ENCODE results near the gene EPPIN.

EPPIN gene

DNA sequence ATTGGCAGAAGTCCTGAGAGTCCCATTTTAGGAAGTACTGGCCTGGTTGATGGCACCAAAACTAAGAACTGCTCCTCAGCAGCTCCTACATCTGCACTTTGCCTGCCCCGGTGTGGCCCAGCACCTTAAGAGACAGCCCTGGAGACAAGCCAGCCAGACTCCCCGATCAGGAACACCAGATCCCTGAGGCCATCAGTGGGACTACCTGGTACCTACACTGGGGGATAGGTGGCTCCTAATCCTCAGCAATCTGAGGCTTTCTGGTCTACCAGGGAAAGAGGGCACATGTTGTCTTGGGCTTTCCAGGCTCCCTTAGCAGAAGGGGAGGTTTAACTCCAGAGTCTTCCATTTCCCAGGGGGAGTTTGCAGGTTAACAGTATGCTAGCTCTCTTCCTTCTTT is 7.8 kb downstream of the EPPIN start, which contains the start of gene WFDC6:
Gene WFDC6, minus strand, starts transcription at position 101 of the 400 bp plus-strand sequence. Its CDS starts 75 bp downstream, at position 26.
- DNase-seq (ENCODE audit: insufficient read length, low spot score), result no peak
- no peak for FAIRE-seq

DNA sequence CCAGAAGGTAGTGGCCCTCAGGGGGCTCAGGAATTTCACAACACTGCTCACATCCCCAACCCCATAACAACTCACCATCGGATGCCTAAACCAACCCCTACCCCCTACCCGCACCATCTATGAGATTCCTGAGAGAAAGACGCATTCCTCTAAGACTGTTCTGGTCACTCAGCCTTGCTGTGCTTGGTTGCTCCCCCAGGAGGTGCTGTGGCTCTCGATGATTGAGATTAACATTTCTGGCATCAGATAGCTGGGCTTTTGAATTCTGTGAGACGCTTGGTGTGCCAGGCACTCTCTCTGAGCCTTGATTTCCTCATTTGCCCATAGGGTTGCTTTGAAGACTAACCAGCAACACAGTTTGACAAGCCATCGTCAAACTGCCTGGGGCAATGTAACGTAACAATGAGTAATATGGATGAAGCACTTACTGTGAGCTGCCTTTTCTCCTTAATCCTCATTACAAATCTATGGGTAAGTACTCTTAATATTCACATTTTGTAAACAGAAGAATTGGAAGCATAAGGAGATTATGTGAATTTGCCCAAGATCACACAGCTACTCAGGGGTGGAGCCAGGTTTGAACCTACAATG is 8.9 kb downstream of the EPPIN start:
- FAIRE-seq, result peak; percentile 83

DNA sequence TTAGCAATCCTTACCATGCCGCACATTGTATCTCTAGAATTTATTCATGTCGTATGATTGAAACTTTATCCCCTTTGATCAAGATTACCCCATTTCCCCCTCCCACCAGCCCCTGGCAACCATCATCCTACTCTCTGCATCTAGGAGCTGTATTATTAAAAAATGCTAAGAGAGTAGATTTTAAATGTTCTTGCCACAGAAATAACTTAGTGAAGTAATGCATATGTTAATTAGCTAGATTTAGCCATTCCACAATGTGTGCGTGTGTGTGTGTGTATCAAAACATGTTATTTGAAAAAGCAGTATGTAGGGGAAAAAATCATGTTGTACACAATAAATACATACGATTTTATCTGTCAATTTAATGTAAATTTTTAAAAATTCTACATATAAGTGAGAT is 19.9 kb downstream of the EPPIN start:
- DNase-seq (ENCODE audit: insufficient read length, low spot score) (no peak), FAIRE-seq (peak; percentile 55)

More for the DNA sequence above, 8.9 kb downstream of the EPPIN start:
- DNase-seq (ENCODE audit: insufficient read length, low spot score), result no peak

DNA sequence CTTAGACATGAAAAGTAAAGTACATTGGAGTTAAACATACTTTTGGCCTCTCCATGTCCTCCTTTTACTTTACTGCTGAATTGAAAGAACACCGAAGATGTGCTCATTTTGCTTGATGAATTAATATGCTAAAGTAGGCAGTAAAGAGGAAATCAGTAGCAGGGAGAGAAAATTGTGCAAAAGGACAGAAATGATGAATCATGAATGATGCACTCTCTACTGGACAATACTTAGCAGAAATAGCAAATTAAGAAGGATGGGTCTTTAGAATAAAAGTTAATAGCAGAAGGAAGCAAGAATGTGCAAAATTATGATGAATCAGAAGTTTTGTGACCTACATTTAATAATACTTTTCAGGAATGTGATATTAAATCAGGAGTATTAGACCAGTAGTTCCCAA is 23.4 kb downstream of the EPPIN start:
- DNase-seq (ENCODE audit: insufficient read length, low spot score) (no peak), FAIRE-seq (peak; percentile 60)

DNA sequence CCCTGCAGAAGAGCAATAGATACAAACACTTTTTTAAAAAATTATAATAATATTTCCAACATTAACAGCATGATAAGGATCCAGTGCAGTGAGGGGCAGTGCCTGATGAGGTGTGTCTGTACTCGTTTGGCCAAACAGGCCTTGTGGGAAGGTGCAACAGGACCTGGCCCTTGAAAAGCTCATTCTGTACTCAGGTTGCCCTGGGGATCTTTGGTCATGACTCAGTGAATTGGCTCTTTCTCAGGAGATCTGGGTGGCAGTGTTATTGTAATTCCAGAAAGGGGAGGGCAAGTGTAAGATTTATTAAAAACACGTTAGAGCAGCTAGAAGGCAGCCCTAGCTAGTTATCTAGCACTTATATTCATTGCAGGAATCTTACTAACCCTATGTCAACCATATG is 28.9 kb downstream of the EPPIN start:
- DNase-seq (ENCODE audit: insufficient read length, low spot score), result no peak
- FAIRE-seq, result no peak

DNA sequence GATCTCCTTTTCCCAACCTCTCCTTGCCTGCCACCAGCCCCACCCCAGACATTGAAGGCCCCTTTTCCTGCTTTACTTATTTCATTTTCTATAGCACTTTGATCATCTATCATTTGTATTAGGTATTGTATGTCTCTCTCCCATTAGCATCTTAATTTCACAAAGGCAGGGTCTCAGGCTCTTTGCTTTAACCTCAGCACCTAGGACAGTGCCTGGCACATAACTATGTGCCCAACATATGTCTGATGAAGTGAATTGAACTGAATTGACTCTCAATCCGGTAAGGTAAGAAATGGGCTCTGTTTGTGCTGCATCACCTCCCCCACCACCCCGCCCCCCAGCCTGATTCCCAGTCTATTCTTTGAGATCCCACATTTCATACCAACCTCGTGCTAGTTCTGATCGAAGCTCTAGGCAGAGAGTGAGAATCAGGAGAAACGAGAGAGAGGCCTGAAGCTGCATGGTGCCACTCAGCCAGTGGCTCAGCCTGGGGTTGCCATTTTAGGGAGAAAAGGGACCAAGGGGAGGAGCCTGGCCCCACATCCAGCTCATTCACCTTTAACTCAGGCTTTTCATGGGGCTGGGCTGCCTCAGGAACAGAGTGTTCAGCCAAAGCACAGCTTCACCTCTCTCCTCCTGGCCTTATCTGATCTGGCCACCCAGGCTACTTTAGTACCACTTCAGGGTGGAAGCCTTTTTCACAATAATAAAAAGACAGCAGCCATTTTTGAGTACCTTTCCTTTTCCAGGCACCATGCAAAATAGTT is 31.9 kb downstream of the EPPIN start, which contains the start of gene SPINT3:
Gene SPINT3, minus strand, starts transcription at position 476 of the 767 bp plus-strand sequence. Its CDS starts 14 bp downstream, at position 462.
- FAIRE-seq (peak; percentile 20), DNase-seq (ENCODE audit: insufficient read length, low spot score) (no peak)

DNA sequence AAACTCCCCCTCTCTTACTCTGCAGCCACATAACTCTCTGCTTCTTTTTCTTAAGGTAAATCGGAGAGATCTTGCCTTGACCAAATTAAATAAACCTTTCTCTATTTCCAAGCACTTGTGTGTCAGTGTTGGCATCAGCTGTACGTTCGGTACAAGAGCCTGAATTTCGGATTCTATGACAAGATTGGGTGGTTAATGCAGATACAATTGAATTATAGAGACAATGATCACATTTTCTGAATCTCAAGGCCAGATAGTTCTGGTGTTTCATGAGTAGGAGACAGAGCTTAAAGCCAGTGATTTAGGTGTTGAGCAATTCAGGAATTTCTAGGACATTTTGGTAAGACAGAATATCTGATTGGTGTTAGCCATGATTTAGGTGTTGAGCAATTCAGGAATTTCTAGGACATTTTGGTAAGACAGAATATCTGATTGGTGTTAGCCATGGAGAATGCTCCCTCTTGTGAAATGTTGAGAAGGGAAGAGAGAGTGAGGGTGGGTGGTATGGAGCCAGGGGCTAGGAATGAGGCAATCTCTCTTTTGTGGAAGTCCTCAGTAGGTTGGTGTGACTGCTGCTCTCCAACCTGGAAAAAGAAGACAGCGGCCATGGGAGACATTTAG is 36.8 kb downstream of the EPPIN start:
- FAIRE-seq, result peak; percentile 64
- no peak for DNase-seq (ENCODE audit: insufficient read length, low spot score)

DNA sequence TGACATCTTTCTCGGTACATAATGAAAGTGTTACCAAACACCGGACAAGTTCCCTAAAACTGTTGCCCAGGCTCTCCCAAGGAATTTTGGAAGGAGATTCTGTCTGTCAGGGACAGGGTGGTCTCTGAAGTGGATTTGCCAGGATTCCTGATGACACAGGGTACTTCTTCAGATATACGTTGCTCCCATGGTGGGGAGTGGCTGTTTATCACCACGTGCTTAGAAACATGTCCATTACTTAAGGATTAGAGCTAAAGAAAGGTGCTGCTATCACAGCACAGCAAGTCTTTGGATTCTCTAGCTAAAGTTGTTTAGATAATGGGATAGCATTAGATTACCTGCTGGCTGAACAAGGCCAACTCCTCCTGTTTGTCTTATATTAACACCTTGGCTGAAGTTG is 38.1 kb downstream of the EPPIN start:
- DNase-seq (ENCODE audit: insufficient read length, low spot score) (no peak), FAIRE-seq (peak; percentile 55)

DNA sequence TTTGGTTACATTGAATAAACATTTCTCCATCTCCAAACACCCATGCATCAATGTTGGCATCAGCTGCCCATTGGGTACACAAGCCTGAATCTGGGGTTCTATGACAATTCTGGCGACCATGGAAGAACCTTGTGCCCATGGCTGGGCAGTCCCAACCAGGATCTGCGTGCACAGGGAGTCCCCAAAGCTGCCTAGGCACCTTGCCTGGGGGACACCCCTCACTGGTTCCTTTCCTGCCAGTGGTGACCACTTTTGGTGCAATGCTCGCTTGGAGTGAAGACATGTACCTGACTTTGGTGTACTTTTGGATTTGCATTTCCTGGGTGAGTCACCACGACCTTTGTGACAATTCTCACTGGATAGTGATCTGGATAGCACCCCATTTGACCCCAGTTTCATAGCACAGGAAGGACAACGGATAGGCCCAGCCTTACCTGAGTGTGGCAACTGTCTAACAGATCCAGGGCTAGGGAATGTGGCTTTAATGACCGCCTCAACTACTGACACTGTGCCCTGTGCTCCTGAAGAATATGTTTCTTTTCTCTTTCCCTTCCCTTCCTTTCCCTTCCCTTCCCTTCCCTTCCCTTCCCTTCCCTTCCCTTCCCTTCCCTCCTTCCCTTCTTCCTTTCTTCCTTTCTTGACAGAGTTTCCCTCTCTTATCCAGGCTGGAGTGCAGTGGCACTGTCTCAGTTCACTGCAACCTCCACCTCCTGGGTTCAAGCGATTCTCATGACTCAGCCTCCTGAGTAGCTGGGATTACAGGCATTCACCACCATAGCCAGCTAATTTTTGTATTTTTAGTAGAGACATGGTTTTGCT is 38.9 kb downstream of the EPPIN start:
- FAIRE-seq, result peak; percentile 42
- DNase-seq (ENCODE audit: insufficient read length, low spot score), result no peak

DNA sequence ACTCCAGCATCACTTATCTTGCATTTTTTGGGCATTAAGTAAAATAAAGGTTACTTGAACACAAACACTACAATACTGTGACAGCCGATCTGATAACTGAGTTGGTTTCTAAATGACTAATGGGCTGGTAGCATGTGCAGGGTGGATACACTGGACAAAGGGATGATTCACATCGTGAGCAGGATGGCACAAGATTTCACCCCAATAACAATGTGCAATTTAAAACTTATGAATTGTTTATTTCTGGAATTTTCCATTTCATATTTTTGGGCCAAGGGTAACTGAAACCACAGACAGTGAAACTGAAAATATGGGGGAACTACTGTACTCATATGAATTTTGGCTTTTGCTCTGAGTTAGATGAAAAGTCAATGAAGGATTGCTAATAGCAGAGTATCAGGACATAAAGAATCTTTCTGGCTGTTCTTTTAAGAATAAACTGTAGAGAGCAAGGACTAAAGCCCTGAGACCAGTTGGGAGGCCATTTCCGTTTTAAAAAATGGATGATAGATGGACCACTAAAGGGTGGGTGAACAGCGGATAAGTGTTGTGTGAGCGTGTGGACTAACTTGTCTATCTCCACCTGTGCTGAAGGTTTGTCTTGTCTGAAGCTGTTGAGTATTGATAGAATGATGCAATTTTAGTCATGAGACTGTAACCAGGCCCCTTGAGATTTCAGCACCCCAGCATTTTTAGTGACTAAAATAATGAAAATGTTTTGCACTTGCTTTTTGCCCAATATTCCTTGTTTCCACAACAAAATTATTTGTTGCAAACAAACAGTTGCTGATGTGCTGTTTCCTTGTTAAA is 40.0 kb downstream of the EPPIN start:
- FAIRE-seq (peak; percentile 33), DNase-seq (ENCODE audit: insufficient read length, low spot score) (no peak)

DNA sequence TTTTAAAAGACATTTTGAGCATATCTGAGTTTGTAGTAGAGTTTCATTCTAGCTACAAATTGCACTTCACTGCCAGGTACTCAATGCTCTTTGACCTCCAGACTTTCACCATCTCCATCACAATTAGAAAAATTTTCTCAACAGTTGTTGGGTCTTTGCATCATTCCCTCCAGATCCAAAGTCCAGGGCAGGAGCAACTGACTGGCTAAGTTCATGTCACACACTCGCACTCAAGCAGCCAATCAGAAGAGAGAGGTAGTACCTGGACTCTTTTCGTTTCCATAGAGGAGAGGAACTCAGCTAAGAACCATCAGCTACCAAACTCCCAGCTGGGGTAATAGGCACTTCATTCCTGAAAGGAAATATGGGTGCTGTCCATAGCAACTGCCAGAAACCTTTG is 40.8 kb downstream of the EPPIN start:
- FAIRE-seq (peak; percentile 26), DNase-seq (ENCODE audit: insufficient read length, low spot score) (no peak)

DNA sequence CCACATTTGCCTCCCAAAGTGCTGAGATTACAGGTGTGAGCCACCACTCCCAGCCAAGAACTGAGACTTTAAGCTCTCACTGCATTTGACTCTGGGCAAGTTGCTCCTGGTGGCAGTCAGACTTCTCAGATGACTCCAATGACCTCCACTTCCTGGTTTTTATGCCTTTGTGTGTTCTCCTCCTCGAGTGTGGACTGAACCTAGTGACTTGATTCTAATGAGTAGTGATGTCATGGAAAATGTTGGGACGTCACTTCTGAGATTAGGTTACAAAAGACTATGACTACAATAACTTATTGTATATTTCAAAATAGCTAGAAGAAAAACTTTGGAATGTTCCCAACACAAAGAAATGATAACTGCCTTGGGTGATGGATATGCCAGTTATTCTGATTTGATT is 43.8 kb downstream of the EPPIN start:
- FAIRE-seq (peak; percentile 38), DNase-seq (ENCODE audit: insufficient read length, low spot score) (no peak)

DNA sequence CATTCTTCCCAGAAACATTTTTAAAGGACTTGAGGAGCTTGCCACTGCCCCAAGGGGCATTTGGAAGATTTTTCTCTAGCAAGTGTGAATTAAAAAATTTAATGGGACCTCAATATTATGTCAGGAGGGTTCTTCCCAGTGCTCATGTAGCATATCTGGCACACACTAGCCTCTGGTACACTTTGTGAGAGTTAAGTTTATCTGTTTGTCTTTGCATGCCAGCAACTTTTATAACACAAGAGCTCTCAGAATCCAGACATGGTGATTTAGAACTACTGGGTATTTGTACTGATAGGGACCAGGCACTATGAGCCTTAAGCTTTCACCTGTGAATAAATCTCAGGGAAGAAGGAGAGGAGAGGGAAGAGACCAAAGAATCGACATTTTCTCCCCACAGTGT is 44.6 kb downstream of the EPPIN start:
- no peak for DNase-seq (ENCODE audit: insufficient read length, low spot score)
- FAIRE-seq, result no peak

DNA sequence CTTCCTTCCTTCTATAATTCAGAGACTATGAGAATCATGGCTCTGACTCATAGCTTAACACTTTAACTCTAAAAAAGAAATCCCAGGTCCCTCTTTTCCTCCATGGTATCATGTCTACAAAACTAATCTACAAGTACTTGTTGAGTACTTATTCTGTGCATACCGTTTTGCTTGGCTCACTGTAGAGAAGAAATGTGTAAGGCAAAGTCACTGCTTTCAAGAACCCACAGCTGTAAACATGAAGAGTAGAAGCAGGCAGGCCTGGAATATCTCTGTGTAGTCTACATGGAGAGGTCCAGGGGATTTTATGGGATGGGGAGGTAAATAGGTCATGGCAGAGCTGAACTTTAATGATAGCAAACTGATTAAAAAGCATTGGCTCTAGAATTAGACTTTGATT is 45.6 kb downstream of the EPPIN start:
- no peak for DNase-seq (ENCODE audit: insufficient read length, low spot score)
- peak; percentile 26 for FAIRE-seq

DNA sequence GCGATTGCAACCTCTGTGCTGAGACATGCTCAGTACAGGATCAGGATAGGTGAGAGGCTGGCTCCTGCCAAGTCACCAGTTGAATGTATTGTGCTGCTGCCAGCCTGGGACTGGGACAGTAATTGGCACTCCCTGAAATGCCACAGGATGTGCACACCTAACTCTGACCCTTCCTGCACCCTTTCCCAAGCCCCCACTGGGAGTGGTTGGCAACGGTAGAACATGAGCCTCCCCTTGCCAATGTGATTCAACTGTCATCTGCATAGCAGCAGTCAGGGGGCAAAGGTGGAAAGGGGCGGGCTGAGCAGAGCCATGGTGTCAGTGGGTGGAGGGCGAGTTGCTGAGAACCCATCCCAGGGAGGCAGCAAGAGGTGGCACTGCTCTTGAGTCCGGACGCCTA is 47.2 kb downstream of the EPPIN start:
- FAIRE-seq, result peak; percentile 63

DNA sequence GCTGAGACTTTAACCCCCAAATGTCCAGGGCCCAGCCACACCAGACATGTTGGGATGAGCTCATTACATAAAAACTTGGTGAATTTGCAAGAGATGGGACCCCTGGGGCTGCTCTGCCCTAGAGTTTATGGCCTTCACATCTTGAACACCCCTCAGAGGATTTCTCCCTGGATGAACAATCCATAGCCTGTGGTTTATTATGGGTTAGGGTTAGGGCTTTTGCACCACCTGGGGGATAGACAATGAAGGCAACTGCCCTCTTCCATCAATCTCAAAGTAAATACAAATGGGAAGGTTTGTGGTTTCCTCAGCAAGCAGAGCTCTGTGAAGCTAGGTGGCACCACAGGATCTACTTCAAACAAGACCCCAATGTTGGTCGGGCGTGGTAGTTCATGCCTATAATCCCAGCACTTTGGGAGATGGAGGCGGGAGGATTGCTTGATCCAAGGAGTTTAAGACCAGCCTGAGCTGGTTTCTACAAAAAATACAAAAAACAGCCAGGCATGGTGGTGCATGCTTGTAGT is 49.2 kb downstream of the EPPIN start:
- no peak for FAIRE-seq
- no peak for DNase-seq (ENCODE audit: insufficient read length, low spot score)

More for the DNA sequence above, 47.2 kb downstream of the EPPIN start:
- DNase-seq (ENCODE audit: insufficient read length, low spot score), result no peak

DNA sequence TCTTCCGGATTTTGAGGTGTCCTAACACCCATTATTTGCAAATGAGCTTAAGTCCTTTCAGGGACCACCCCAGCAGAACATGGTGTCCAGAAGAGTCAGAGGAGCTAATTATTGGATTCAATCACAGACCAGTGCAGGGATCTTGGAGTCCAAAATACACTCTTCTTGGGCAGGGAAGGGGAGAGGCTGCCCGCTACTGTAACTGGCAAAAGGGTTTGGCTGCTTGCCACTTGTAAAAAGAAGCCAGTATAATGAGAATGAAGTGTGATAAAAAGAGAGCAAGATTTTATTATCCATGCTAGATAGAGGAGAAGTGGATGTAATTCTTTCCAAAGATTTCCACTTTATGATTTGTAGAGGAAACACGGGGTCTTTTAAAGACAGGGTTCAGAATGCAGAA is 51.0 kb downstream of the EPPIN start:
- DNase-seq (ENCODE audit: insufficient read length, low spot score) (no peak), FAIRE-seq (peak; percentile 4)

DNA sequence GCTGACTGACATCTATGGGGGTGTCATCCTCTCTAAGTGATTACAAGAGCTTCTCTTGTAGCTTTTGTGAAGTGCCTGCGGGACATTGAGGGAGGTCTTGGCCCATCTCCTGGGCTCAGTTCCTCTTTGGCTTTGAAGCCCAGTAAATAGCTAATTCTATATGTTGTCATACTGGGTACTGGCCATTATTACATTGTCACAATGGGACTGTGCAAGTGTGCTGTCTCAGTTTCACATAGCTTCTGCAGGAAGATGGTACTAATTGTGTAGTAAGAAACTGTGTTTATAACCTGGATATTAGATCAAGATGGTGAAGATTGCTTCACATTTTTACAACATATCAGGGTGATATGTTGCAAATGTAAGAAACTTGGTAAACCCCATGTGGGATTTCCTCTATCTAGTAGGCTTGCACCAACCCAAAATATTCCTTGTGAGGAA is 51.7 kb downstream of the EPPIN start:
- no peak for DNase-seq (ENCODE audit: insufficient read length, low spot score)
- peak; percentile 9 for FAIRE-seq
